Activated CD4-positive, CD25-positive, alpha-beta regulatory T cell (primary cell): ENCODE results near the gene ZNF578.
"Not testable (repeated sequence)": the region's sequence is repeated elsewhere in the genome, so short reads cannot be mapped to it uniquely, and the experiment has no call there.

Source experiments
- DNase-seq, 4 experiments: peaks; one replicate each; lab custom pipeline; 2025; lab: John Stamatoyannopoulos, UW

Gene ZNF578

GRCh38 chr19:52516191-52516590 is 62.8 kb downstream of the ZNF578 start:
- no peak for DNase-seq

GRCh38 chr19:52518646-52519045 is 65.3 kb downstream of the ZNF578 start:
- DNase-seq, result no peak

GRCh38 chr19:52519175-52519574 is 65.8 kb downstream of the ZNF578 start:
- not testable (repeated sequence) for DNase-seq

GRCh38 chr19:52520013-52520412 is 66.7 kb downstream of the ZNF578 start:
- DNase-seq, result no peak

GRCh38 chr19:52522551-52522950 is 69.2 kb downstream of the ZNF578 start:
- no peak for DNase-seq

- DNase-seq, result no peak
Observed at GRCh38 chr19:52524086-52524485, 70.7 kb downstream of the ZNF578 start.

GRCh38 chr19:52527134-52527955 is 74.0 kb downstream of the ZNF578 start, which contains the start of gene ZNF808:
TSS of gene ZNF808 (plus strand) at chr19:52527668. CDS start at chr19:52543285, 15,617 bp downstream.
- peak; percentile 95 to 97 (median 97) for DNase-seq

GRCh38 chr19:52527956-52528351 is 74.6 kb downstream of the ZNF578 start:
- DNase-seq, result no peak

- no peak for DNase-seq
Observed at GRCh38 chr19:52532480-52532879, 79.1 kb downstream of the ZNF578 start.

- DNase-seq, result no peak
Observed at GRCh38 chr19:52533901-52534300, 80.5 kb downstream of the ZNF578 start.

GRCh38 chr19:52535385-52535770 is 82.0 kb downstream of the ZNF578 start:
- DNase-seq, result not testable (repeated sequence)

- peak; percentile 67 to 83 (median 81) for DNase-seq
Observed at GRCh38 chr19:52535771-52536447, 82.6 kb downstream of the ZNF578 start.

- no peak for DNase-seq
Observed at GRCh38 chr19:52536448-52536800, 83.1 kb downstream of the ZNF578 start.

GRCh38 chr19:52538815-52539214 is 85.5 kb downstream of the ZNF578 start:
- not testable (repeated sequence) for DNase-seq

GRCh38 chr19:52541176-52541575 is 87.8 kb downstream of the ZNF578 start:
- not testable (repeated sequence) for DNase-seq

GRCh38 chr19:52541608-52542007 is 88.3 kb downstream of the ZNF578 start:
- no peak for DNase-seq

GRCh38 chr19:52542541-52542940 is 89.2 kb downstream of the ZNF578 start:
- not testable (repeated sequence) for DNase-seq

- no peak for DNase-seq
Observed at GRCh38 chr19:52542984-52543664, 89.8 kb downstream of the ZNF578 start.

- DNase-seq, result no peak
Observed at GRCh38 chr19:52554216-52554971, 101.0 kb downstream of the ZNF578 start.

- DNase-seq, result no peak
Observed at GRCh38 chr19:52557231-52557995, 104.1 kb downstream of the ZNF578 start.
